Measurements from ENCODE around the gene SCLY. TPM values are rescaled to one million over a fixed set of nuclear protein-coding genes. Genes with fewer than 3 reads are reported as not detected.
"Not testable (repeated sequence)": the region's sequence is repeated elsewhere in the genome, so short reads cannot be mapped to it uniquely, and the experiment has no call there.

Gene SCLY
- polyA plus RNA-seq, 1 experiment, result 7.7 TPM

DNA sequence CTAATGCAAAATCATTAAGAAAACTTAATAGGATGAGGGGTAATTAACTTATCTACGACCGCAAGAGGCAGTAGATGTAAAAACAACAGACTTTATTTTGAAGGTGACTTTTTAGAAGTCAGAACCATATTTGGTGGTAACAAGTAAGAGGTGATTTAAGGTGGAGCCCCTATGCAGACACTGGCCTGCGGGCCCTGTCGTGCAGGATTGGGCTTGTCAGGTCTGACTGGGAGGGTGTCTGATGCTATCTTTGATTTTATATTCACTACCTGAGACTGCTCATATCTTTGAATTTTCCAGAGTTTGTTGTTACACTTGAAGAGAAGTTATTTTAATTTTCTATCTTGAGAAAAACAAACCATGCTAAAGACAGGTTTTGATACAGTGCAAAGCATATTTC, 29.1 kb upstream of the SCLY start:
- Histone ChIP-seq H3K4me3 (ENCODE audit: low read depth, low read length) (no peak overlapping the region), H3K36me3 (ENCODE audit: control insufficient read depth, insufficient read depth, low read length) (peaks cover 12% of the 10 kb centered on the region), H3K27me3 (ENCODE audit: control insufficient read depth, insufficient read depth, low read length) (no peaks in the 10 kb centered on the region)
- ChIA-PET CTCF (no interaction called here), POLR2A (no interaction called here)
- TF ChIP-seq, protein P1, sequence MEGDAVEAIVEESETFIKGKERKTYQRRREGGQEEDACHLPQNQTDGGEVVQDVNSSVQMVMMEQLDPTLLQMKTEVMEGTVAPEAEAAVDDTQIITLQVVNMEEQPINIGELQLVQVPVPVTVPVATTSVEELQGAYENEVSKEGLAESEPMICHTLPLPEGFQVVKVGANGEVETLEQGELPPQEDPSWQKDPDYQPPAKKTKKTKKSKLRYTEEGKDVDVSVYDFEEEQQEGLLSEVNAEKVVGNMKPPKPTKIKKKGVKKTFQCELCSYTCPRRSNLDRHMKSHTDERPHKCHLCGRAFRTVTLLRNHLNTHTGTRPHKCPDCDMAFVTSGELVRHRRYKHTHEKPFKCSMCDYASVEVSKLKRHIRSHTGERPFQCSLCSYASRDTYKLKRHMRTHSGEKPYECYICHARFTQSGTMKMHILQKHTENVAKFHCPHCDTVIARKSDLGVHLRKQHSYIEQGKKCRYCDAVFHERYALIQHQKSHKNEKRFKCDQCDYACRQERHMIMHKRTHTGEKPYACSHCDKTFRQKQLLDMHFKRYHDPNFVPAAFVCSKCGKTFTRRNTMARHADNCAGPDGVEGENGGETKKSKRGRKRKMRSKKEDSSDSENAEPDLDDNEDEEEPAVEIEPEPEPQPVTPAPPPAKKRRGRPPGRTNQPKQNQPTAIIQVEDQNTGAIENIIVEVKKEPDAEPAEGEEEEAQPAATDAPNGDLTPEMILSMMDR (IDR thresholded peaks at IDR 0.05; ENCODE audit: insufficient read depth, low read depth, low read length), result no peak
- no peak for DNase-seq (ENCODE audit: low read depth)

DNA sequence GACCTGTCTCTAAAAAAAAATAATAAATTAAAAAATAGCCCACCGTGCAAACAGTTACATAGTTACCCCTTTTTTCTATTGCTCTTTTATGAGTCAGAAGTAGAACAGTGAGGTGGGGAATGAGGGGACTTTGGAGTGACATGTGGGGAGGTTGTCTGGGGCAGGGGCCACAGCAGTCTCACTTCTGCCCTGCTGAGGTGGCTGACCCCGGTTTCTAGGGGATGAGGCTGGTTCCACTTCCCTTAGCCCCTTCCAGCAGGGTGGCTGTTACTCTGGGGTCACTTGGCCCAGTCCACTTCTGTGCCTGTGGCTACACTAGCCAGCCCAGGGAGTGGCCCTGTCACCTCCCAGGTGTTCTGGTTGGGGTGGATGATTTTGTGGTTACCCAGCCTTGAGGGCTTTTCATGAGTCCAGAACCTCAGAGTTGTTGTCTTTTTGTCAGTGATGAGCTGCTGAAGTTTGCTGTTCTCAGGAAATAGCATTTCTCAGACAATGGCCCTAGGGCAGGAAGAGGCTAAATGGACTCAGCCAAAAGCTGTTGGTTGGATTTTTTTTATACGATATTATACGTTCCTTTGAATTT, 28.0 kb upstream of the SCLY start:
- TF ChIP-seq, protein P1 (IDR thresholded peaks at IDR 0.05; ENCODE audit: insufficient read depth, low read depth, low read length), result no peak
- CTCF ChIA-PET, result no interaction called here
- Histone ChIP-seq H3K27me3 (ENCODE audit: control insufficient read depth, insufficient read depth, low read length) (no peaks in the 10 kb centered on the region), H3K4me3 (ENCODE audit: low read depth, low read length) (no peak overlapping the region), H3K36me3 (ENCODE audit: control insufficient read depth, insufficient read depth, low read length) (peaks cover 15% of the 10 kb centered on the region)
- POLR2A ChIA-PET, result no interaction called here
- no peak for DNase-seq (ENCODE audit: low read depth)

DNA sequence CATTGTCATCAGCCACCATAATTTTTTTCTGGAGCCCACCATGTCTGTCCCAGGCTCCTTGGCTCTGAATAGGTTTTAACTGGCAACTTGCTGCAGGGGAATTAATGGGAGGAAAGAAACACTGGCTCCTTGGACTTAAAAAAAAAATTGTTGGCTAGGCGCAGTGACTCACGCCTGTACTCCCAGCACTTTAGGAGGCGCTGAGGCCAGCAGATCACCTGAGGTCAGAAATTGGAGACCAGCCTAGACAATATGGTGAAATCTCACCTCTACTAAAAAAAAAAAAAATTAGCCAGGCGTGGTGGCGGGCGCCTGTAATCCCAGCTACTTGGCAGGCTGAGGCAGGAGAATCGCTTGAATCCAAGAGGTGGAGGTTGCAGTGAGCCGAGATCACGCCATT, 26.8 kb upstream of the SCLY start:
- POLR2A ChIA-PET; H3K4me3 ChIP-seq (ENCODE audit: low read depth, low read length); CTCF ChIA-PET; DNase-seq (ENCODE audit: low read depth); H3K27me3 ChIP-seq (ENCODE audit: control insufficient read depth, insufficient read depth, low read length): not testable (repeated sequence)
- peaks cover 18% of the 10 kb centered on the region for H3K36me3 ChIP-seq (ENCODE audit: control insufficient read depth, insufficient read depth, low read length)

DNA sequence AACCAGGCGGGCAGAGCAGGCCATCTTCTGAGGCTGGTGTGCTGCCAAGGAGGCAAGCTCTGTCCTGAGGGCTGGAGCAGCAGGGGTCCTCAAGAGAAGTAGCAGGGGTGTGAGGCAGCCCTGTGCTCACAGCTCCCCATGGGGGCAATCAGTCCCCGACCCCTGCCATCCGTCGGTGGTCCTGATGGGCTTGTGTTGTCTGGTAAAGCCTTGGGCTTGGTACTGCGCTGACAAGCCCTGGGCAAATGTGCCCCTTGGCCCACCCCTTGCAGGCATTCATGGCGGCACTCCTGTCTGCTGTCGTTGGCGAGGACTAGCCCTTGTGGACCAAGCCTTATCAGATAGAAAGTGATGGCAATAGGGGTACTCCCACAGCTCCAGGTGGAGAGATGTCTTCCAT, 22.6 kb upstream of the SCLY start:
- TF ChIP-seq, protein P1 (IDR thresholded peaks at IDR 0.05; ENCODE audit: insufficient read depth, low read depth, low read length), result no peak
- ChIA-PET POLR2A (no interaction called here), CTCF (interaction anchor here (1.0 kb wide), 1 partner anchor 181 kb away, joined by 3 read pairs; no protein-coding TSS in a partner anchor)
- Histone ChIP-seq H3K36me3 (ENCODE audit: control insufficient read depth, insufficient read depth, low read length) (peaks cover 25% of the 10 kb centered on the region), H3K27me3 (ENCODE audit: control insufficient read depth, insufficient read depth, low read length) (no peaks in the 10 kb centered on the region), H3K4me3 (ENCODE audit: low read depth, low read length) (no peak overlapping the region)
- no peak for DNase-seq (ENCODE audit: low read depth)

DNA sequence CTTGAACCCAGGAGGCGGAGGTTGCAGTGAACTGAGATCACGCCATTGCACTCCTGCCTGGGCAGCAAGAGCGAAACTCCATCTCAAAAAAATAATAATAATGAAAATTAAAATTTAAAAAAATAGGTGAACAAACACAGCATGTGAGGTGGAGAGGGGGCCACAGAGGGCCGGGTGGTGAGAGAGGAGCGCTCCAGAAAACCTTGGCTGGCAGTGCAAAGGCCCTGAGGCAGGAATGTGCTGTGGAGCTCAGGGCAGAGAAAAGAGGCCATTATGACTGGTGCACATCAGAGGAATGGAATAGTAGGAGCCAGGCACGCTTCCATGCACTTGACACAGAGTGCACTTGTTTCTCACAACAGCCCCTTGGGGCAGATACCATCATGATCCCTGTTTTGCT, 21.6 kb upstream of the SCLY start:
- TF ChIP-seq, protein P1 (IDR thresholded peaks at IDR 0.05; ENCODE audit: insufficient read depth, low read depth, low read length), result no peak
- ChIA-PET CTCF (no interaction called here), POLR2A (no interaction called here)
- H3K4me3 ChIP-seq (ENCODE audit: low read depth, low read length), result no peak overlapping the region
- H3K36me3 ChIP-seq (ENCODE audit: control insufficient read depth, insufficient read depth, low read length), result peaks cover 28% of the 10 kb centered on the region
- H3K27me3 ChIP-seq (ENCODE audit: control insufficient read depth, insufficient read depth, low read length), result no peaks in the 10 kb centered on the region
- DNase-seq (ENCODE audit: low read depth), result no peak

DNA sequence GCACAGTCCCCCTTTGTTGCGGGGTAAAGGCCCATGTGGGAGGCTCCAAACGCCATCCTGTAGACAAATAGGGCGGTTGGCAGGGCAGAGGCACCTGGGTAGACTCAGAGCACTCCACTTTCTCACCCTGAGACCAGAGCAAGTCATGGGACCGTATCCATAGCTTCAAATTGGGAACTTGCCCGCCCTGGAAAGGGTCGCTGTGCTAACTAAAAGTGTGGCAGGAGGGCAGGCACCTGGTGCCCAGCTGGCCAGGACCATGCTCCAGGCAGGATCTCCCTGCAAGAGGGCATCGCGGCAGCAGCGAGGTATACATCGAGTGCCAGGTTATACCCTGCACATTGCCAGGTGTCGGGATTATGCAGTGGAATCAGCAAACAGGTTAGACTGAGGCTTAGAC, 20.8 kb upstream of the SCLY start:
- CTCF ChIA-PET, result no interaction called here
- H3K36me3 ChIP-seq (ENCODE audit: control insufficient read depth, insufficient read depth, low read length), result peaks cover 28% of the 10 kb centered on the region
- POLR2A ChIA-PET, result no interaction called here
- no peak overlapping the region for H3K4me3 ChIP-seq (ENCODE audit: low read depth, low read length)
- TF ChIP-seq, protein P1 (IDR thresholded peaks at IDR 0.05; ENCODE audit: insufficient read depth, low read depth, low read length), result no peak
- H3K27me3 ChIP-seq (ENCODE audit: control insufficient read depth, insufficient read depth, low read length), result no peaks in the 10 kb centered on the region
- DNase-seq (ENCODE audit: low read depth), result no peak
